Activated B cell treated with CpG ODN at 0.5 μM for 24 hours (primary cell): ENCODE data around the gene FAM168B. TPM values are rescaled to one million over a fixed set of nuclear protein-coding genes. Genes with fewer than 3 reads are reported as not detected.

Source experiments
- ATAC-seq: fragments of 200-7000 bp; cut with Tn5 transposase; one replicate; pipeline ENCODE4 v1.10.0; 2021; ENCODE audit warnings: low read depth, mild to moderate bottlenecking, moderate library complexity
- CTCF ChIA-PET: fragments of 350-600 bp; sonication (Branson Sonifier 250); formaldehyde crosslinking; loops from one replicate; lab custom pipeline; 2021; ENCODE audit warnings: antibody characterized with exemption; lab: Charles Lee
- POLR2A ChIA-PET: fragments of 350-600 bp; sonication (Branson Sonifier 250); formaldehyde crosslinking; loops from one replicate; lab custom pipeline; 2021; ENCODE audit warnings: antibody characterized with exemption; lab: Charles Lee
- DNase-seq: peaks from one replicate; pipeline ENCODE4 v3.0.0; 2022
- H3K27ac Mint-ChIP-seq: one replicate; pipeline ENCODE4 v1.8.0; 2020; ENCODE audit warnings: mixed read lengths
- H3K27me3 Mint-ChIP-seq: one replicate; pipeline ENCODE4 v1.8.0; 2021; ENCODE audit warnings: mixed read lengths
- H3K36me3 Mint-ChIP-seq: one replicate; pipeline ENCODE4 v1.8.0; 2021; ENCODE audit warnings: low read depth, mixed read lengths
- H3K4me1 Mint-ChIP-seq: one replicate; pipeline ENCODE4 v1.8.0; 2021; ENCODE audit warnings: mixed read lengths
- H3K4me3 Mint-ChIP-seq: one replicate; pipeline ENCODE4 v1.8.0; 2020; ENCODE audit warnings: mild to moderate bottlenecking, mixed read lengths
- H3K9me3 Mint-ChIP-seq: one replicate; pipeline ENCODE4 v1.8.0; 2020; ENCODE audit warnings: mixed read lengths
- CTCF ChIP-seq: fragments of 200-600 bp; IDR thresholded peaks from one replicate; pipeline ENCODE4 v1.8.0; 2022; ENCODE audit warnings: antibody characterized with exemption, mild to moderate bottlenecking
- intact Hi-C: fragments of 100-400 bp; cut with micrococcal nuclease; formaldehyde crosslinking; loops from one replicate; pipeline ENCODE4 v1.15.1; 2024
- total RNA-seq: library from RNA; stranded (reverse); gene quantifications from 2 replicates; pipeline ENCODE4 v1.2.3, GENCODE V29; 2022

FAM168B gene
- total RNA-seq, 1 donor from 2014 or later = 62.5 TPM

DNA sequence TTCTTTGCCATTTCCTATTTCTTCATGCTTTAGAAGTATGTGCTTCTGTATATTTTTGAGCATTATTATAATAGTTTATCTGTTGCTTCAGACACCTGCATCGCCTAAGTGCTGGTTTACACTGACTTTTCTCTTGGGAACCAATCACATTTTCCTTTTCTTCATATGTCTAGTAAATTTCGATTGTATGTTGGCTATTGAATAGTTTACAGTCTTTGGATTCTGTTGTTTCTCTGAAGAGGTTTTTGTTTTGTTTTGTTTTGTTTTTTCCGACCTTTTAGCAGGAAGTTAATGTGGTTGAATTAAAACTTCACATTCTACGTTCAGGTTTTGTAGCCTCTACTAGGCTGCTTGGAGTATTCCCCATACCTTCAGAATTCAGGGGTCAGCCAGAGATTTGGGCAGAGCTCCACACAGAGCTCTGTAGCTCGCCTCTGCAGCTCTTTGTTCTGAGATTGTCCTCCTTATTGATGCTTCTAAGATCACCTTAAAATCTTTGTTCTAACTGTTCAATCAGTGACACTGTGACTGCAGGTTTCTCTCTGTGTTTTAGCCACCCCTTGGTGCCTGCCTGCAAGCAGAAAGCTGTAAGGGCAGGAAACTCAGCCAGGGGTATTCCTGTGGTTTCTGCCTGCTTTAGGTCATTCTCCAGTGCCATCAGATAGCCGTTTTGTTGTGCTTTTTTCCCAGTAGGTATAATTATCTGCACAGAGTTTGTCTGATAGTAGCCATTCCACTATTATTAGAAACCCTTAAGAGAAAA is 83.4 kb downstream of the FAM168B start:
- no peak for TF ChIP-seq CTCF
- ChIA-PET POLR2A (no interaction called here), CTCF (no interaction called here)
- Mint-ChIP-seq H3K36me3 (no peaks in the 10 kb centered on the region), H3K4me1 (no peaks in the 10 kb centered on the region), H3K9me3 (peaks cover 3% of the 10 kb centered on the region), H3K27ac (no peak overlapping the region), H3K27me3 (peaks cover 18% of the 10 kb centered on the region), H3K4me3 (no peak overlapping the region)
- DNase-seq = no peak
- intact Hi-C loops = no loop called here
- ATAC-seq = no peak

DNA sequence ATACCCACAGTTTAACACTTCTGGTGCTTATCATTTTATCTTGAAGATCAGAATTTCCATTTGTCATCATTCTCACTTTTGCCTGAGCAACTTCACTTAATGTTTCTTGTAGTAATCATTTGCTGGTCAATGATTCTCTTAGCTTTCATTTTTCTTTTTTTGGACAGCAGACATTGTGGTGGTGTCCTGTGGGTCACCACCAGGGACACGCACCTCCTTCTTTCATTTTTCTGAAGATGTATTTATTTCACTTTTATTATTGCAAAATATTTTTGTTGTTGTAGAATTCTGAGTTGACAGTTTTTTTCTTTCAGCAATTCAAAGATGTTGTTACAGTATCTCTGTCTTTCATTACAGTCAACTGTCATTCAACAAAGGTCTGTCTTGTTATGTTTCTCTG is 84.3 kb downstream of the FAM168B start:
- Mint-ChIP-seq H3K27ac (no peak overlapping the region), H3K4me3 (no peak overlapping the region), H3K4me1 (no peaks in the 10 kb centered on the region), H3K9me3 (peaks cover 3% of the 10 kb centered on the region), H3K27me3 (peaks cover 18% of the 10 kb centered on the region), H3K36me3 (no peaks in the 10 kb centered on the region)
- ChIA-PET POLR2A (no interaction called here), CTCF (no interaction called here)
- ATAC-seq (no peak), DNase-seq (no peak)
- intact Hi-C loops = no loop called here
- TF ChIP-seq CTCF = no peak

GRCh38 chr2:131006561-131006960 is 86.7 kb downstream of the FAM168B start:
- DNase-seq (no peak), ATAC-seq (no peak)
- H3K4me3 Mint-ChIP-seq = no peak overlapping the region
- CTCF ChIA-PET = no interaction called here
- no peak overlapping the region for H3K27ac Mint-ChIP-seq
- no peaks in the 10 kb centered on the region for H3K36me3 Mint-ChIP-seq
- peaks cover 18% of the 10 kb centered on the region for H3K27me3 Mint-ChIP-seq
- intact Hi-C loops = no loop called here
- peaks cover 3% of the 10 kb centered on the region for H3K9me3 Mint-ChIP-seq
- H3K4me1 Mint-ChIP-seq = no peaks in the 10 kb centered on the region
- no peak for TF ChIP-seq CTCF
- POLR2A ChIA-PET = no interaction called here

DNA sequence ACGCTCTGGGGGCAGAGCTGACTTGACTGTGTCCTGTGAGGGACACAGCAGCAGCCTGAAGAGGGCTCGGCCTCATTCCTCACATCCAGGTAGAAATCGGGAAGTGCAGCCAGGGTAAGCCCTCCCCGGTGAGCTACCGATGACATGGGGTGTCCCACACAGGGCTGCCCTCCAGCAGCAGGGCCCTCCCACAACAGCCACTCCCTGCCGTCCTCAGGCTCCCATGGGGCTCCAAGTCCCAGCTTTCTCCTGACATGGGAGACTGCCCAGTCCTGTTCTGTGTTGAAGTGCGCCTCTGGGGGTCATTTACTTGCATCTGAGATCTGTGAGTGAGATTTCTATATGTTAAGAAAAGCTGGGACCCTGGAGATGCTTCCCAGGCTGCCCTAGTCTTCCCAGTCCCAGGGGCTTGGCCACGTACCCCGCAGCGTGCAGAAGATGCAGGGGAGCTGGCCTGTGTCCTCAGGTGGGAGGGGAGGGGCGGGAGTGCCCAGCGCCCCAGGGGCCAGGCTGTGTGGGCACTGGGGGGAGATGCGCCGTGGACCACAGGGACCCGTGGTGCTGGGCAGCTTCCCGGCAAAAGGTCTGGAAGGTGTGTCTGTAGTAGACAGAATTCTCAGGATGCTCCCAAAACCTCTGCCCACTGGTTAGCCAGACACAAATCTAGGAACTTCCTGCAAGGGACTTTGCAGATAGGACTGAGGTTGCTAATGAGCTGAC is 87.9 kb downstream of the FAM168B start:
- Mint-ChIP-seq H3K36me3 (no peaks in the 10 kb centered on the region), H3K27me3 (peaks cover 9% of the 10 kb centered on the region), H3K9me3 (peaks cover 3% of the 10 kb centered on the region), H3K4me1 (no peaks in the 10 kb centered on the region), H3K4me3 (no peak overlapping the region), H3K27ac (no peak overlapping the region)
- intact Hi-C loops = no loop called here
- DNase-seq (no peak), ATAC-seq (no peak)
- no peak for TF ChIP-seq CTCF
- CTCF ChIA-PET = no interaction called here
- POLR2A ChIA-PET = no interaction called here

GRCh38 chr2:131004446-131005209 is 88.6 kb downstream of the FAM168B start:
- peaks cover 3% of the 10 kb centered on the region for H3K9me3 Mint-ChIP-seq
- H3K27me3 Mint-ChIP-seq = peaks cover 9% of the 10 kb centered on the region
- ChIA-PET POLR2A (no interaction called here), CTCF (no interaction called here)
- no peak for TF ChIP-seq CTCF
- intact Hi-C loops = no loop called here
- no peaks in the 10 kb centered on the region for H3K36me3 Mint-ChIP-seq
- DNase-seq (no peak), ATAC-seq (no peak)
- no peak overlapping the region for H3K4me3 Mint-ChIP-seq
- H3K4me1 Mint-ChIP-seq = no peaks in the 10 kb centered on the region
- H3K27ac Mint-ChIP-seq = no peak overlapping the region
